RWPE2 (cell line): ENCODE measurements around the gene DHX9.

Source experiments
- ATAC-seq: fragments of 200-7000 bp; cut with Tn5 transposase; 3 replicates; pipeline ENCODE4 v1.9.1; 2021; ENCODE audit warnings: low read depth
- DNase-seq: peaks from one replicate; pipeline ENCODE4 v3.0.0-alpha.2; 2020; ENCODE audit warnings: low spot score
- H3K27ac ChIP-seq: fragments of 450-650 bp; 2 replicates; pipeline ENCODE4 v1.5.1; 2017; ENCODE audit warnings: mild to moderate bottlenecking; ENCODE audit not compliant: poor library complexity, severe bottlenecking
- H3K27me3 ChIP-seq: fragments of 250-450 bp; sonication (Bioruptor Pico); 2 replicates; pipeline ENCODE4 v1.5.1; 2021; ENCODE audit warnings: mild to moderate bottlenecking, moderate library complexity; ENCODE audit not compliant: insufficient read depth, poor library complexity, severe bottlenecking
- H3K36me3 ChIP-seq: fragments of 250-450 bp; sonication (Bioruptor Pico); 2 replicates; pipeline ENCODE4 v1.5.1; 2020; ENCODE audit warnings: low read depth, mild to moderate bottlenecking, moderate library complexity
- H3K4me1 ChIP-seq: fragments of 250-450 bp; sonication (Bioruptor Pico); 2 replicates; pipeline ENCODE4 v1.5.1; 2021; ENCODE audit warnings: mild to moderate bottlenecking, moderate library complexity; ENCODE audit not compliant: insufficient read depth, poor library complexity, severe bottlenecking
- H3K4me3 ChIP-seq: fragments of 250-450 bp; sonication (Bioruptor Pico); 2 replicates; pipeline ENCODE4 v1.5.1; 2021; ENCODE audit warnings: mild to moderate bottlenecking, moderate library complexity; ENCODE audit not compliant: severe bottlenecking
- H3K9me3 ChIP-seq: fragments of 250-450 bp; sonication (Bioruptor Pico); 2 replicates; pipeline ENCODE4 v1.5.1; 2021; ENCODE audit warnings: mild to moderate bottlenecking, moderate library complexity; ENCODE audit not compliant: severe bottlenecking
- CTCF ChIP-seq: fragments of 450-650 bp; IDR thresholded peaks from one replicate; pipeline ENCODE4 v1.5.1; 2017; ENCODE audit warnings: mild to moderate bottlenecking, moderate library complexity; ENCODE audit not compliant: poor library complexity, severe bottlenecking

Gene DHX9

DNA sequence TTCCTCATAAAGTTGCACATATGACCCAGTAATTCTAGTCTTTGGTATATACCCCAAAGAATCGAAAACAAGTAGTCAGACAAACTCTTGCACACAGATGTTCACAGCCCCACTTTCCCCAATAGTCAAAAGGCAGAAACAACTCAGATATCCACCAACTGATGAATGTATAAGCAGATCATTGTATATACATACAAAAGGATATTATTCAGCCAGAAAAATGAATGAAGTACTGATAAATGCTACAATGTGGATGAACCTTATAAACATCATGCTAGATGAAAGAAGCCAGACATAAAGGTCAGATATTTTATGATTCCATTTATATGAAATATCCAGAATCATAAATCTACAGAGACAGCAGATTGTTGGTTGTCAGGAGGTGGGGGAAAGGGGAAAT is 86.5 kb downstream of the DHX9 start:
- Histone ChIP-seq H3K27me3 (peaks cover 3% of the 10 kb centered on the region), H3K4me1 (no peaks in the 10 kb centered on the region), H3K36me3 (no peaks in the 10 kb centered on the region), H3K27ac (no peak overlapping the region), H3K9me3 (no peaks in the 10 kb centered on the region), H3K4me3 (no peak overlapping the region)
- no peak for ATAC-seq
- no peak for DNase-seq
- no peak for TF ChIP-seq CTCF

DNA sequence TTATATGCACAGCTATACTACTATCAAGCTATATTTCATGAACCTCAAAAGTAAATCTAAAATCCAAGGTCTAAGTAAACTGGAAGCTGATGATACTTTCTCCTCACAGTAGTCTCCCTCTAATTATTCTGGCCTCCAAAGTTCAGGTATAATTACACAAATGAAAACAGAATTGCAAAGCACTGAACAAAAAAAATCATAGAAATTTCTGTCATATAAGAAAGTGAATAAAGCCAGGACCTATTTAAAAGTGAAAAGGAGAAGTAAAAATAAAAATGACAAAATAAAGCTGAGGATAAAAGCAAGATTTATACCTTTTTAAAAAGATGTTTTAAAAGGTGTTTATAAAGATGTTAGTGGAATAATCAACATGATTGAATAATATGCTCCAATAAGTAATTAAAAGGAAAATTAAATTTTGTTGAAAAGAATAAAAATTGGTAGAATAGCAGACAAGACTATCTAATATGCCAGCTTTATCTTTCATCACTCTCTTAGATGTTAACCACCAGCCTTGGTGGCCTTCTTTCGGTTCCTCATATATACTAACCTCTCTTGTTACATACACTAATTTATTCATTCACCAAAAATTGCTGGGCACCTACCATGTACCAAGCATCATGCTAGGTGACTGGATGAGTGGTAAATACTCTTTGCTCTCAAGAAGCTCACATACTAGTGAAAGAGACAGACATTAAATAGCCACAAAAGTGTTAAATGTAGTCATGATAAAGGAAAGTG is 88.7 kb downstream of the DHX9 start:
- Histone ChIP-seq H3K27me3 (no peaks in the 10 kb centered on the region), H3K36me3 (no peaks in the 10 kb centered on the region), H3K9me3 (no peaks in the 10 kb centered on the region), H3K27ac (no peak overlapping the region), H3K4me1 (no peaks in the 10 kb centered on the region), H3K4me3 (no peak overlapping the region)
- no peak for ATAC-seq
- TF ChIP-seq CTCF = no peak
- no peak for DNase-seq

DNA sequence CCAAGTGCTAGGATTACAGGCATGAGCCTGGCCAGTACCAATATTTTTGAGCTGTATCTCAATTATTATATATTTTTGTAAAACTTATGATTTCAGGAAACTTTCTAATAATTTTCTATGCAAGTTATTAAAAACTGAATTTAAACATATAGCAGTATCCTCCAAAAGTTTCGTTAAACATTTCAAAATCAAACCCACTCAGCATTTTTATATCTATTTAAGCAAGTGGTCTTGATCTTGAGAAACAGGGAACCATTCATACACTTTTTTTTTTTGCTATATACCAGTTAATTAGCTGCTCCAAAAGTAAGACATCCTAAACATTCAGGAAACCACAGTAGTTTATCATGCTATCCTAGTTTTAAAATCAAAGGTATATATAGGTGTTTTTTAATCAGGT is 91.8 kb downstream of the DHX9 start:
- TF ChIP-seq CTCF = no peak

GRCh38 chr1:182935716-182936115 is 96.6 kb downstream of the DHX9 start:
- no peak for TF ChIP-seq CTCF
- DNase-seq = no peak
- ATAC-seq = no peak

More for the DNA sequence above, 91.8 kb downstream of the DHX9 start:
- H3K36me3 ChIP-seq = no peaks in the 10 kb centered on the region
- DNase-seq (no peak), ATAC-seq (no peak)
- H3K27ac ChIP-seq = no peak overlapping the region
- no peaks in the 10 kb centered on the region for H3K4me1 ChIP-seq
- no peak overlapping the region for H3K4me3 ChIP-seq
- no peaks in the 10 kb centered on the region for H3K27me3 ChIP-seq
- H3K9me3 ChIP-seq = no peaks in the 10 kb centered on the region

More at GRCh38 chr1:182935716-182936115, 96.6 kb downstream of the DHX9 start:
- H3K9me3 ChIP-seq = no peaks in the 10 kb centered on the region
- no peaks in the 10 kb centered on the region for H3K27me3 ChIP-seq
- no peaks in the 10 kb centered on the region for H3K36me3 ChIP-seq
- H3K4me1 ChIP-seq = no peaks in the 10 kb centered on the region
- H3K4me3 ChIP-seq = no peak overlapping the region
- H3K27ac ChIP-seq = no peak overlapping the region
